Fibroblast of mammary gland (primary cell): ENCODE measurements around the gene REELD1.
A peak's percentile ranks its signal among the peaks of the same experiment; 100 is the strongest.

Experiments
- DNase-seq: peaks from one replicate; pipeline ENCODE4 v3.0.0-alpha.2; 2010; ENCODE audit warnings: low read depth
- H3K4me3 ChIP-seq: 2 replicates; pipeline ENCODE4 v1.5.1; 2011; ENCODE audit warnings: low read depth, mild to moderate bottlenecking, low read length, moderate library complexity; ENCODE audit not compliant: control insufficient read depth
- TF ChIP-seq, protein P1 (sequence below): conservative IDR thresholded peaks from 2 replicates; pipeline ENCODE4 v1.5.1; 2011; ENCODE audit warnings: low read depth, low read length, inconsistent platforms; ENCODE audit not compliant: control insufficient read depth, insufficient read depth

The REELD1 gene

GRCh38 chr4:146278986-146279385 is 64.6 kb downstream of the REELD1 start:
- TF ChIP-seq, protein P1, sequence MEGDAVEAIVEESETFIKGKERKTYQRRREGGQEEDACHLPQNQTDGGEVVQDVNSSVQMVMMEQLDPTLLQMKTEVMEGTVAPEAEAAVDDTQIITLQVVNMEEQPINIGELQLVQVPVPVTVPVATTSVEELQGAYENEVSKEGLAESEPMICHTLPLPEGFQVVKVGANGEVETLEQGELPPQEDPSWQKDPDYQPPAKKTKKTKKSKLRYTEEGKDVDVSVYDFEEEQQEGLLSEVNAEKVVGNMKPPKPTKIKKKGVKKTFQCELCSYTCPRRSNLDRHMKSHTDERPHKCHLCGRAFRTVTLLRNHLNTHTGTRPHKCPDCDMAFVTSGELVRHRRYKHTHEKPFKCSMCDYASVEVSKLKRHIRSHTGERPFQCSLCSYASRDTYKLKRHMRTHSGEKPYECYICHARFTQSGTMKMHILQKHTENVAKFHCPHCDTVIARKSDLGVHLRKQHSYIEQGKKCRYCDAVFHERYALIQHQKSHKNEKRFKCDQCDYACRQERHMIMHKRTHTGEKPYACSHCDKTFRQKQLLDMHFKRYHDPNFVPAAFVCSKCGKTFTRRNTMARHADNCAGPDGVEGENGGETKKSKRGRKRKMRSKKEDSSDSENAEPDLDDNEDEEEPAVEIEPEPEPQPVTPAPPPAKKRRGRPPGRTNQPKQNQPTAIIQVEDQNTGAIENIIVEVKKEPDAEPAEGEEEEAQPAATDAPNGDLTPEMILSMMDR = no peak
- DNase-seq = peak; percentile 12
- no peak overlapping the region for H3K4me3 ChIP-seq
